ENCODE measurements around the gene PHTF2.

- TF ChIP-seq CTCF (conservative IDR thresholded peaks at IDR 0.05), result no peak
- TF ChIP-seq ZFX (IDR thresholded peaks at IDR 0.05), result no peak
Observed at GRCh38 chr7:78002021-78002420, 203.4 kb downstream of the PHTF2 start.

Measured in C4-2B (cell line).